ENCODE measurements around the gene ZC3H14.

GRCh38 chr14:88554457-88555286, 8.2 kb upstream of the ZC3H14 start, which contains the start of gene PTPN21:
- TF ChIP-seq CTCF (IDR thresholded peaks at IDR 0.05; ENCODE audit: poor library complexity) (no peak), EZH2 (IDR thresholded peaks at IDR 0.05; ENCODE audit: borderline replicate concordance) (no peak), EZH2phosphoT487 (IDR thresholded peaks at IDR 0.05; ENCODE audit: low read depth, severe bottlenecking, unreplicated experiment) (no peak)
